Mesendoderm (in vitro differentiated cells): ENCODE data around the gene AGAP3.
A peak's percentile ranks its signal among the peaks of the same experiment; 100 is the strongest.

Experiments used
- DNase-seq: peaks from one replicate; pipeline ENCODE4 v3.0.0; 2013
- H2AK5ac ChIP-seq: 2 replicates; pipeline ENCODE4 v1.6.1; 2013; ENCODE audit warnings: low read length, inconsistent platforms
- H2BK120ac ChIP-seq: 2 replicates; pipeline ENCODE4 v1.6.1; 2013; ENCODE audit warnings: low read depth, mild to moderate bottlenecking, low read length, moderate library complexity, mixed read lengths
- H2BK15ac ChIP-seq: replicated peaks from 2 replicates; pipeline ENCODE4 v1.6.1; 2013; ENCODE audit warnings: low read depth, mild to moderate bottlenecking, moderate library complexity
- H2BK5ac ChIP-seq: 2 replicates; pipeline ENCODE4 v1.6.1; 2013; ENCODE audit warnings: low read length, inconsistent platforms
- H3K18ac ChIP-seq: 2 replicates; pipeline ENCODE4 v1.6.1; 2013; ENCODE audit warnings: mild to moderate bottlenecking, low read length, mixed read lengths
- H3K23ac ChIP-seq: one replicate; pipeline ENCODE4 v1.6.1; 2013; ENCODE audit warnings: low read length
- H3K27ac ChIP-seq: 2 replicates; pipeline ENCODE4 v1.5.1; 2013; ENCODE audit warnings: low read depth, mild to moderate bottlenecking, inconsistent platforms, low read length, moderate library complexity
- H3K27me3 ChIP-seq: 2 replicates; pipeline ENCODE4 v1.6.1; 2013; ENCODE audit warnings: low read length, control low read depth, mild to moderate bottlenecking, inconsistent platforms; ENCODE audit not compliant: insufficient read depth, poor library complexity
- H3K36me3 ChIP-seq: 2 replicates; pipeline ENCODE4 v1.6.1; 2013; ENCODE audit warnings: low read length, inconsistent platforms; ENCODE audit not compliant: control insufficient read depth, insufficient read depth
- H3K4ac ChIP-seq: one replicate; pipeline ENCODE4 v1.6.1; 2013; ENCODE audit warnings: low read depth, mild to moderate bottlenecking, low read length, moderate library complexity
- H3K4me1 ChIP-seq: 2 replicates; pipeline ENCODE4 v1.6.1; 2013; ENCODE audit warnings: low read depth, low read length, inconsistent platforms; ENCODE audit not compliant: control insufficient read depth
- H3K4me2 ChIP-seq: 2 replicates; pipeline ENCODE4 v1.6.1; 2013; ENCODE audit warnings: low read length
- H3K4me3 ChIP-seq: 2 replicates; pipeline ENCODE4 v1.5.1; 2013; ENCODE audit warnings: mild to moderate bottlenecking, low read length
- H3K56ac ChIP-seq: one replicate; pipeline ENCODE4 v1.6.1; 2013; ENCODE audit warnings: low read length
- H3K79me1 ChIP-seq: 2 replicates; pipeline ENCODE4 v1.6.1; 2013; ENCODE audit warnings: low read length, inconsistent platforms
- H3K79me2 ChIP-seq: 2 replicates; pipeline ENCODE4 v1.6.1; 2013; ENCODE audit warnings: mild to moderate bottlenecking, low read length; ENCODE audit not compliant: control insufficient read depth, insufficient read depth
- H3K9ac ChIP-seq: 2 replicates; pipeline ENCODE4 v1.6.1; 2013; ENCODE audit warnings: low read length, inconsistent platforms
- H4K5ac ChIP-seq: one replicate; pipeline ENCODE4 v1.6.1; 2013; ENCODE audit warnings: low read length
- H4K8ac ChIP-seq: one replicate; pipeline ENCODE4 v1.6.1; 2013; ENCODE audit warnings: low read depth, mild to moderate bottlenecking, control low read depth, low read length, moderate library complexity
- WGBS: extraction: QIAGEN DNeasy Blood & Tissue Kit; methylation state at CpG from one replicate; pipeline ENCODE4 v1.1.7; 2013; ENCODE audit warnings: low lambda C conversion rate, missing lambda C conversion rate; ENCODE audit not compliant: insufficient coverage; ENCODE audit errors: extremely low coverage; 5-methylcytosine and 5-hydroxymethylcytosine counted together

AGAP3 gene

DNA sequence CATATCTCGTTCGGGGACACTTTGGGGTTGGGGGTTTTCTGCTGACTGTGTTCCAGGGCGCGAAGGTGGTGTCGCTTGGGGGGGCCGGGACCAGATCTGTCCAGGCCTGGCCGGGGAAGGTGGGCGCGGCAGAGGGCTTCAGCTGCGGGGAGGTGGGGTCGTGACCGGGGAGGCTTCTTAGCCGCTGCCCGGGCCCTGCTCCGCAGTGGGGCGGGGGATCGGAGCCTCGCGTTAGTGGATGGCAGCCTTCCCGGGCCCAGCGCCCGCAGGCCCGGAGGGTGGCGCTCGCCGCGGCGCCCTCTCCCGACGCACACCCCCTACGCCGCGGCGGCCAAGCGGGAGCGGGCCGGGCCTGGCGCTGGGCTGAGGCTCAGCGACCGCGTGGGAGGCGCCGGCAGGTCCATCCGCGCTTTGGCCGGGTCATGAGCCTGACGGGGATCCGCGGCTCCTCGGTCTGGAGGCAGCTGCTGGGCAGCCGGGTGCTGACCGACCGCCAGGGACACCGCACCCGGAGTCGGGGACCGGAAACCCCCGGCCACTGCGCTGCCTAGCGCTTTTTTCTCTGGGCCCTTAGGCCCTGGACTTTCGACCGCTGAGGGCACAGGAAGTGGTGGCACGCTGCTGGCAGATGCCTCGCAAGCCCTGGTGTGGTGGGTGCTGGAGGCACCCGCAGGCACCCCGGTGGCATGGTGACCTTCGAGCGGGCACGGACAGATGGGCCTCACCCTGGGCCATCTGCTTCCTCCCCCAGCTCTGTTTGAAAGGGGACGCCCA is 1.2 kb downstream of the AGAP3 start:
- H3K4me2 ChIP-seq = peak overlapping the region; percentile 91
- no CpG with 5 or more reads among the region's 70 CpGs for WGBS
- no peaks in the 10 kb centered on the region for H3K27me3 ChIP-seq
- no peak overlapping the region for H2BK120ac ChIP-seq
- H3K4ac ChIP-seq = peak overlapping the region; percentile 27
- peaks cover 18% of the 10 kb centered on the region for H3K4me1 ChIP-seq
- peaks cover 16% of the 10 kb centered on the region for H3K79me2 ChIP-seq
- H2AK5ac ChIP-seq = peak overlapping the region; percentile 9
- peaks cover 25% of the 10 kb centered on the region for H3K79me1 ChIP-seq
- peak overlapping the region; percentile 59 for H3K23ac ChIP-seq
- H3K56ac ChIP-seq = peak overlapping the region; percentile 98
- H4K8ac ChIP-seq = no peak overlapping the region
- no peak overlapping the region for H2BK5ac ChIP-seq
- H2BK15ac ChIP-seq = no peak overlapping the region
- H3K4me3 ChIP-seq = peak overlapping the region; percentile 82
- peaks cover 2% of the 10 kb centered on the region for H3K36me3 ChIP-seq
- peak overlapping the region; percentile 93 for H3K9ac ChIP-seq
- no peak for DNase-seq
- peak overlapping the region; percentile 57 for H3K18ac ChIP-seq
- no peak overlapping the region for H4K5ac ChIP-seq
- H3K27ac ChIP-seq = peak overlapping the region; percentile 1

GRCh38 chr7:151088019-151088855 is 2.0 kb downstream of the AGAP3 start:
- Histone ChIP-seq H3K18ac (no peak overlapping the region), H3K4me1 (peaks cover 15% of the 10 kb centered on the region), H3K79me2 (peaks cover 16% of the 10 kb centered on the region), H3K4me3 (peak overlapping the region; percentile 82), H3K27ac (no peak overlapping the region), H4K8ac (no peak overlapping the region), H2BK5ac (no peak overlapping the region), H4K5ac (no peak overlapping the region), H3K36me3 (peaks cover 2% of the 10 kb centered on the region), H3K4ac (no peak overlapping the region), H3K27me3 (no peaks in the 10 kb centered on the region), H2BK15ac (no peak overlapping the region), H3K56ac (peak overlapping the region; percentile 98), H3K4me2 (peak overlapping the region; percentile 91), H3K23ac (peak overlapping the region; percentile 59), H3K9ac (peak overlapping the region; percentile 93), H3K79me1 (peaks cover 28% of the 10 kb centered on the region), H2BK120ac (no peak overlapping the region), H2AK5ac (peak overlapping the region; percentile 9)
- DNase-seq = no peak
- no CpG with 5 or more reads among the region's 16 CpGs for WGBS

GRCh38 chr7:151088856-151089699 is 2.8 kb downstream of the AGAP3 start:
- Histone ChIP-seq H3K4me2 (peak overlapping the region; percentile 14), H3K56ac (peak overlapping the region; percentile 62), H3K79me1 (peaks cover 32% of the 10 kb centered on the region), H2BK15ac (no peak overlapping the region), H3K4me3 (no peak overlapping the region), H4K5ac (no peak overlapping the region), H3K23ac (no peak overlapping the region), H2BK5ac (no peak overlapping the region), H2BK120ac (no peak overlapping the region), H2AK5ac (no peak overlapping the region), H4K8ac (no peak overlapping the region), H3K27ac (no peak overlapping the region), H3K27me3 (no peaks in the 10 kb centered on the region), H3K79me2 (peaks cover 21% of the 10 kb centered on the region), H3K4ac (no peak overlapping the region), H3K9ac (peak overlapping the region; percentile 9), H3K18ac (no peak overlapping the region), H3K36me3 (peaks cover 2% of the 10 kb centered on the region), H3K4me1 (peaks cover 15% of the 10 kb centered on the region)
- WGBS = no CpG with 5 or more reads among the region's 30 CpGs
- peak; percentile 61 for DNase-seq

DNA sequence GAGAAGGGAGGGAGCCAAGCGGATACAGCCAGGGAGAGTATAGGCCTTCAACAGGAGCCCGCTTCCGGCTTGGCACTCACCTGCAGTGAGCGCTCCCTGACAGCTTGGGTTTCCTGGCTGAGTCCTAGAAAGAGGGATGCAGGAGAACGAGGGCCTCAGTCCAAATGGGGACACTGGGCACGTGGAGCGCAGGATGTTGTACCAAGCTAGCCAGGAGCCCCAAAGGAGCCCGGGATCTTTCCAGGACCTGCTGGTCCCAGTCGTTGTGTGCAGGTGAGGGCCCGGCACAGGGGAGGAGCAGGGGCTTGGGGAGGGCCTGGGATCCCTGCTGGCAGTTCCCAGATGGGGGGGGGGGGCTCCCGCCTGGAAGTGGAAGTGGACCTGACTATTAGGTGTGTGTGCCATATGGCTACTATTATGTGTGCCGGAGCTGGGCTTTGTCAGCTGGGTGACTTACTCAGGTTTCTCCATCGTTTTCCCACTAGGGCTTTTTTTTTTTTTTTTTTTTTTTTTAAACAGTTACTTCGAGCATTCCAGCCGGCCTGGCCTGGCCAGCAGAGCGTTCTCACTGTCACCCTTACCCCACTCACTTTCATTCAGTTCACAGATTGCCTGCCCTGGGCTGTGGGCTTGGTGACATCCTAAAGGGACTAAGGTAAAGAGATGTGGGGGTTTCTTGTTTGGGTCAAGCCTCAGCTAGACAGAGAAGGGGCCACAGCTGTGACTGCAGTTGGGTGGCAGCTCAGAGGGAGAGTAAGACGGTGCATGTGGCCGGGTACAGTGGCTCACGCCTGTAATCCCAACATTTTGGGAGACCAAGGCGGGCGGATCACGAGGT is 3.8 kb downstream of the AGAP3 start:
- H2AK5ac ChIP-seq = no peak overlapping the region
- no peak overlapping the region for H2BK5ac ChIP-seq
- no peak overlapping the region for H3K4me2 ChIP-seq
- no peak overlapping the region for H3K4ac ChIP-seq
- no peak overlapping the region for H4K8ac ChIP-seq
- H3K23ac ChIP-seq = no peak overlapping the region
- no peaks in the 10 kb centered on the region for H3K27me3 ChIP-seq
- H2BK15ac ChIP-seq = no peak overlapping the region
- no peak overlapping the region for H2BK120ac ChIP-seq
- H3K79me2 ChIP-seq = peaks cover 22% of the 10 kb centered on the region
- peak overlapping the region; percentile 42 for H3K56ac ChIP-seq
- peaks cover 15% of the 10 kb centered on the region for H3K4me1 ChIP-seq
- no peak overlapping the region for H3K27ac ChIP-seq
- DNase-seq = no peak
- H3K79me1 ChIP-seq = peaks cover 36% of the 10 kb centered on the region
- no peak overlapping the region for H4K5ac ChIP-seq
- H3K4me3 ChIP-seq = no peak overlapping the region
- H3K36me3 ChIP-seq = peaks cover 2% of the 10 kb centered on the region
- peak overlapping the region; percentile 9 for H3K9ac ChIP-seq
- no CpG with 5 or more reads among the region's 22 CpGs for WGBS
- no peak overlapping the region for H3K18ac ChIP-seq

DNA sequence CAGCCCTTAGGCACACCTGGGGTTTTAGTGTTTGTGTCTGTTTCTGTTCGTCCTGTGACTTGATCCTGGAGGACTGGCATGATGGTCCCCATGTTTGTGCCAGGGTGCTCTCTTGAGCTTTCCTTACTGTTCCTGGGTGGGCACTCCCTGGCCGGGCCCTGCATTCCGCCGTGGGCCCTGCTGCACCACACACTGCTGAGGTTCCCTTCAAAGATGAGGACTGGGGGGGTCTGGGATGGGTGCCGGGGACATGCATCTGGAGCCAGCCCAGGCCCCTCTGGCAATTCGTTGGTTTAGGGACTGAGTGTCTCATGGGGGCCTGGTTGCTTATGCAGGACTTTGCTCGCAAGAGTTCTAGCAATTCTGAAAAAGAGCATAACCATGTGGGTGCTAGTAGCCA is 4.7 kb downstream of the AGAP3 start:
- Histone ChIP-seq H3K79me2 (peaks cover 26% of the 10 kb centered on the region), H2BK120ac (no peak overlapping the region), H2AK5ac (no peak overlapping the region), H3K56ac (no peak overlapping the region), H3K18ac (no peak overlapping the region), H3K27me3 (no peaks in the 10 kb centered on the region), H2BK5ac (no peak overlapping the region), H3K4me3 (no peak overlapping the region), H3K23ac (no peak overlapping the region), H3K27ac (no peak overlapping the region), H3K9ac (no peak overlapping the region), H4K8ac (no peak overlapping the region), H3K4me2 (no peak overlapping the region), H2BK15ac (no peak overlapping the region), H3K79me1 (peaks cover 42% of the 10 kb centered on the region), H4K5ac (no peak overlapping the region), H3K4me1 (peaks cover 11% of the 10 kb centered on the region), H3K36me3 (peaks cover 2% of the 10 kb centered on the region), H3K4ac (no peak overlapping the region)
- DNase-seq = no peak
- no CpG with 5 or more reads among the region's 7 CpGs for WGBS
